HFFc6 (cell line): Measurements from ENCODE around the gene DISP2. TPM values are rescaled to one million over a fixed set of nuclear protein-coding genes. Genes with fewer than 3 reads are reported as not detected.

Source experiments
- DNase-seq: peaks from one replicate; pipeline ENCODE4 v3.0.0-alpha.2; 2018
- H3K27ac Mint-ChIP-seq: 2 replicates; pipeline ENCODE4 v1.8.0; 2020; ENCODE audit warnings: mild to moderate bottlenecking, mixed read lengths
- H3K27me3 Mint-ChIP-seq: 2 replicates; pipeline ENCODE4 v1.8.0; 2021; ENCODE audit warnings: mild to moderate bottlenecking, moderate library complexity, mixed read lengths; ENCODE audit not compliant: insufficient read depth
- H3K36me3 Mint-ChIP-seq: 2 replicates; pipeline ENCODE4 v1.8.0; 2021; ENCODE audit warnings: low read depth, mixed read lengths
- H3K4me1 Mint-ChIP-seq: 2 replicates; pipeline ENCODE4 v1.8.0; 2020; ENCODE audit warnings: low read depth, mixed read lengths
- H3K4me3 Mint-ChIP-seq: 2 replicates; pipeline ENCODE4 v1.8.0; 2020; ENCODE audit warnings: mild to moderate bottlenecking, moderate library complexity, mixed read lengths
- H3K9me3 Mint-ChIP-seq: 2 replicates; pipeline ENCODE4 v1.8.0; 2020; ENCODE audit warnings: mild to moderate bottlenecking, mixed read lengths
- CTCF ChIP-seq: fragments of 200-600 bp; sonication (generic); IDR thresholded peaks from 2 replicates; pipeline ENCODE4 v1.5.0; 2021; ENCODE audit warnings: antibody characterized with exemption, mild to moderate bottlenecking
- total RNA-seq, 6 experiments: library from RNA; stranded (reverse); fragmentation: NEBNext Ultra II Directional; extraction: Animal tissue kit (Norgen Biotek cat#: 25700); gene quantifications; 2 replicates in 1 of 6; 3 replicates in 5 of 6; pipeline ENCODE4 v1.2.3, GENCODE V29; 2021

Gene DISP2
- total RNA-seq, 6 experiments from 2014 or later, result 0.03 to 0.26 (median 0.21) TPM

GRCh38 chr15:40377606-40378005 lies 19.6 kb downstream of the DISP2 start:
- no peak for DNase-seq
- Mint-ChIP-seq H3K27me3 (peaks cover 1% of the 10 kb centered on the region; the same call in 1 of the 2 replicates), H3K4me1 (peaks cover 48% of the 10 kb centered on the region), H3K4me3 (no peak overlapping the region), H3K27ac (no peak overlapping the region), H3K9me3 (0 out of 2 replicates have a peak, but pooled peaks cover 4% of the 10 kb centered on the region), H3K36me3 (no peaks in the 10 kb centered on the region)
- no peak for TF ChIP-seq CTCF

- Mint-ChIP-seq H3K9me3 (0 out of 2 replicates have a peak, but pooled peaks cover 4% of the 10 kb centered on the region), H3K36me3 (peaks cover 9% of the 10 kb centered on the region; the same call in 1 of the 2 replicates), H3K4me3 (peak overlapping the region; percentile 46; the same call in 1 of the 2 replicates), H3K27ac (peak overlapping the region; percentile 84), H3K27me3 (peaks cover 1% of the 10 kb centered on the region; the same call in 1 of the 2 replicates), H3K4me1 (peaks cover 53% of the 10 kb centered on the region)
- TF ChIP-seq CTCF, result no peak
- DNase-seq, result no peak
Measured at GRCh38 chr15:40379374-40379773, 21.4 kb downstream of the DISP2 start.

GRCh38 chr15:40379853-40380252 lies 21.8 kb downstream of the DISP2 start:
- peaks cover 13% of the 10 kb centered on the region; the same call in 1 of the 2 replicates for H3K36me3 Mint-ChIP-seq
- no peak for TF ChIP-seq CTCF
- peak; percentile 95 for DNase-seq
- 0 out of 2 replicates have a peak, but pooled peaks cover 4% of the 10 kb centered on the region for H3K9me3 Mint-ChIP-seq
- H3K27ac Mint-ChIP-seq, result peak overlapping the region; percentile 84
- H3K27me3 Mint-ChIP-seq, result peaks cover 1% of the 10 kb centered on the region; the same call in 1 of the 2 replicates
- H3K4me3 Mint-ChIP-seq, result peak overlapping the region; percentile 46
- peaks cover 58% of the 10 kb centered on the region for H3K4me1 Mint-ChIP-seq

GRCh38 chr15:40380636-40381035 lies 22.6 kb downstream of the DISP2 start:
- peaks cover 65% of the 10 kb centered on the region for H3K4me1 Mint-ChIP-seq
- no peak overlapping the region for H3K4me3 Mint-ChIP-seq

GRCh38 chr15:40381818-40382529 lies 24.0 kb downstream of the DISP2 start:
- H3K27me3 Mint-ChIP-seq, result peaks cover 2% of the 10 kb centered on the region
- H3K4me3 Mint-ChIP-seq, result no peak overlapping the region

More at GRCh38 chr15:40380636-40381035, 22.6 kb downstream of the DISP2 start:
- Mint-ChIP-seq H3K27me3 (peaks cover 2% of the 10 kb centered on the region), H3K27ac (peak overlapping the region; percentile 40; the same call in 1 of the 2 replicates), H3K9me3 (0 out of 2 replicates have a peak, but pooled peaks cover 4% of the 10 kb centered on the region), H3K36me3 (peaks cover 17% of the 10 kb centered on the region; the same call in 1 of the 2 replicates)
- no peak for TF ChIP-seq CTCF
- no peak for DNase-seq

More at GRCh38 chr15:40381818-40382529, 24.0 kb downstream of the DISP2 start:
- Mint-ChIP-seq H3K27ac (peak overlapping the region; percentile 80), H3K4me1 (peaks cover 65% of the 10 kb centered on the region), H3K9me3 (0 out of 2 replicates have a peak, but pooled peaks cover 4% of the 10 kb centered on the region), H3K36me3 (peaks cover 20% of the 10 kb centered on the region)
- no peak for DNase-seq
- no peak for TF ChIP-seq CTCF
